ENCODE data around the gene DOCK2.
"Not testable (repeated sequence)": the region's sequence is repeated elsewhere in the genome, so short reads cannot be mapped to it uniquely, and the experiment has no call there.

The DOCK2 gene

GRCh38 chr5:169953196-169953595 lies 316.1 kb downstream of the DOCK2 start:
- H3K27me3 Mint-ChIP-seq, DNase-seq, H3K4me3 Mint-ChIP-seq, ATAC-seq, H3K27ac Mint-ChIP-seq, H3K9me3 Mint-ChIP-seq, H3K4me1 Mint-ChIP-seq: not testable (repeated sequence)
- H3K36me3 Mint-ChIP-seq (ENCODE audit: low read depth), result peaks cover 20% of the 10 kb centered on the region

GRCh38 chr5:169954786-169955185 lies 317.7 kb downstream of the DOCK2 start:
- Mint-ChIP-seq H3K27me3 (no peaks in the 10 kb centered on the region), H3K36me3 (ENCODE audit: low read depth) (peaks cover 11% of the 10 kb centered on the region), H3K4me3 (no peak overlapping the region), H3K4me1 (no peaks in the 10 kb centered on the region), H3K27ac (no peak overlapping the region), H3K9me3 (no peaks in the 10 kb centered on the region)
- ATAC-seq (no peak), DNase-seq (no peak)

- no peak for ATAC-seq
- no peaks in the 10 kb centered on the region for H3K27me3 Mint-ChIP-seq
- no peak overlapping the region for H3K4me3 Mint-ChIP-seq
- H3K9me3 Mint-ChIP-seq, result no peaks in the 10 kb centered on the region
- no peak overlapping the region for H3K27ac Mint-ChIP-seq
- DNase-seq, result no peak
- peaks cover 11% of the 10 kb centered on the region for H3K36me3 Mint-ChIP-seq (ENCODE audit: low read depth)
- no peaks in the 10 kb centered on the region for H3K4me1 Mint-ChIP-seq
These were observed 319.1 kb downstream of the DOCK2 start for GRCh38 chr5:169956126-169956525.

- no peak overlapping the region for H3K27ac Mint-ChIP-seq
- H3K4me3 Mint-ChIP-seq, result no peak overlapping the region
- DNase-seq (no peak), ATAC-seq (no peak)
- H3K36me3 Mint-ChIP-seq (ENCODE audit: low read depth), result peaks cover 9% of the 10 kb centered on the region
- no peaks in the 10 kb centered on the region for H3K4me1 Mint-ChIP-seq
- no peaks in the 10 kb centered on the region for H3K27me3 Mint-ChIP-seq
- H3K9me3 Mint-ChIP-seq, result no peaks in the 10 kb centered on the region
These were observed 319.7 kb downstream of the DOCK2 start for GRCh38 chr5:169956756-169957155.

DNA sequence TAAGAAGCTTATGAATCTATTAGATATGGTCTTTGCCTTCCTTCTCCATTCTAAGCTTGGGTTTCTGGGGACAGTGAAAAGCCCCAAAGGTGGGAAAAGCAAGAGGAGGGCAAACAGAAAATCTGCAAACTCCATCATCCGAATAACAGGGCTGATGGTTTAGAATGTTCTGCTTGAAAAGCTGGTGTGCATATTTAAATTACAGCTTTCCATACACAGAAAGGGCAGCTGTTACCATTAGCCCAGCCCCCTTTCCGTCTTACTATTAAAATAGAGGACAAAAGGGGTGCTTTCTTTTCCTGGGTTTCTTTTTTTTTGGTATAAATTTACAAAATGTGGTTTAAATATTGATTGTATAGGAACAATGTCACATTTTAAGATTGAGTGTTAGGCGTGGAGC lies 321.2 kb downstream of the DOCK2 start:
- Mint-ChIP-seq H3K4me1 (no peaks in the 10 kb centered on the region), H3K27me3 (no peaks in the 10 kb centered on the region), H3K4me3 (no peak overlapping the region), H3K27ac (no peak overlapping the region), H3K9me3 (no peaks in the 10 kb centered on the region), H3K36me3 (ENCODE audit: low read depth) (peaks cover 13% of the 10 kb centered on the region)
- ATAC-seq (no peak), DNase-seq (no peak)

DNA sequence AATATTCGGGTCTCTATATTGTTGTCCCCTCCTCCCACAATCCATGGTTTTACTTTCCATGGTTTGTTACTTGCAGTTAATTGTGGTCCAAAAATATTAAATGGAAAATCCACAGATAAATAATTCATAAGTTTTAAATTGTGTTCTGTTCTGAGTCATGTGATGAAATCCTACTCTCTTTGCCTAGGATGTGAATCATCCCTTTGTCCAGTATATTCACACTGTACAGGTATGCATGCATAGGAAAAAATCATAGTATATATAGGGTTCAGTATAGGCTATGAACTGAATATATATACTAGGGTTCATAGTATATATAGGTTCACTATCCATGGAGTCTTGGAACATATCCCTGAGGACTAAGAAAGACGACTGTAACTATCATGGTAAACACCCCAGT lies 323.6 kb downstream of the DOCK2 start:
- peaks cover 16% of the 10 kb centered on the region for H3K36me3 Mint-ChIP-seq (ENCODE audit: low read depth)
- DNase-seq (no peak), ATAC-seq (no peak)
- no peak overlapping the region for H3K4me3 Mint-ChIP-seq
- no peak overlapping the region for H3K27ac Mint-ChIP-seq
- H3K9me3 Mint-ChIP-seq, result no peaks in the 10 kb centered on the region
- H3K27me3 Mint-ChIP-seq, result no peaks in the 10 kb centered on the region
- H3K4me1 Mint-ChIP-seq, result no peaks in the 10 kb centered on the region

- Mint-ChIP-seq H3K27ac (no peak overlapping the region), H3K27me3 (no peaks in the 10 kb centered on the region), H3K4me1 (no peaks in the 10 kb centered on the region), H3K36me3 (ENCODE audit: low read depth) (peaks cover 21% of the 10 kb centered on the region), H3K9me3 (no peaks in the 10 kb centered on the region), H3K4me3 (no peak overlapping the region)
- DNase-seq (no peak), ATAC-seq (no peak)
These were observed 327.2 kb downstream of the DOCK2 start for GRCh38 chr5:169964246-169964645.

DNA sequence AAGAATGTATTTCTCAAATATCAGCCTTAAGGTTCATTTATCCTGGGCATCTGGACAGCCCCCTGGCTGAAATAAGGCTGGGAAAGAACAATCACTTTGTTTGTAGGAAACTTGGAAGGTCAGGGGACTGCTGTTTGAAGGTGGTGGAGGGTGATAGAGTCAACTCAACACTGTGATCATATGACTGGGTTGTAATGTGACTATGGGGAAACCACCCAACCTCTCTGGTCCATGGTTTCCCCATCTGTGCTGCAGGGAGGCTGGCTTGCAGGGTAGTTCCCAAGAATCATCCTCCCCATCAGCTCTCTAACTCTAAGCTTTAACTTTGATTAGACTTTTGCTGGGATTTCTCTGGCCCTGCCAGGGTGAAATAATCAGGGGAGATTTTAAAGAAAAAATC lies 333.3 kb downstream of the DOCK2 start:
- Mint-ChIP-seq H3K9me3 (no peaks in the 10 kb centered on the region), H3K4me1 (no peaks in the 10 kb centered on the region), H3K36me3 (ENCODE audit: low read depth) (peaks cover 11% of the 10 kb centered on the region), H3K27me3 (no peaks in the 10 kb centered on the region), H3K4me3 (no peak overlapping the region), H3K27ac (peak overlapping the region; percentile 17)
- DNase-seq (no peak), ATAC-seq (no peak)

DNA sequence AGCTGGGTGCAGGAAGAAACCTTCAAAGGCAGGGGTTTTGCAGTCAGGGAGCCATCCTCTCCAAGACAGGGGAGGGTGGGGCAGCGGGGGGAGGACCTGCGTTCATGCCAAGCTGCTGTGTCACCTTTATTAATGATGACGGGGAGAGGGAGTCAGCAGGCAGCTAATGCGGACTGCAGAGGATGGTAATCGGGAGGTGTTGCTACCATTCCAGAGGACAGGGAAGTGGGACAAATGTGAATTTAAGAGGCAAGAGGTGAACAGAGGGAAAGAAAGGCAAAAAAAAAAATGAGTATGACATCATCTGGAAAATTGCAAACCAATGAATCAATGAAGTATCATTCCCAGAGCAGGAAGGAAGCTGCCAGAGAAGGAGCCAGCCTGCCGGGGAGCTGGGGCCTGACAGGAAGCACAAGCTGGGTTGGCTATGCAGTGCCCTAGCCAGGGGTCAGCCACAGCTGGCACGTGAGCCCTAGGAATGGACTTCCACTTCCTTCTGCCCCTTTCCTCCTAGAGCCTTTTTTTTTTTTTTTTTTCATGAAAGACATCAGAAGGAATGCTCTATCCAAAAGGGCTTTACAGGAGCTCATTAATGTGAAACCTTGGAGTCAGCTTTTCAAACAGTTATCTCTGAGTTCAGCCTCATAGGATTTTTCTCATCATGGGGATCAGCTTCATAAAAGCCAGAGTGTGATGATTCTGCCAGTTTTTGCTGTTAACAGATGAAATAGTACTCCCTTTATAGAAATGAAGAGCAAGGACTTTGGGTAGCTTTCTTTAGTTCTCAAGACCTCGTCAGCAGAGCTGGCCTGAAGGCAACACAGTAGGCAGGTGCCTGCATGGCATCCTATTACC lies 334.1 kb downstream of the DOCK2 start:
- H3K4me3 Mint-ChIP-seq, result no peak overlapping the region
- H3K9me3 Mint-ChIP-seq, result no peaks in the 10 kb centered on the region
- ATAC-seq, result no peak
- no peaks in the 10 kb centered on the region for H3K4me1 Mint-ChIP-seq
- H3K27ac Mint-ChIP-seq, result no peak overlapping the region
- H3K36me3 Mint-ChIP-seq (ENCODE audit: low read depth), result peaks cover 12% of the 10 kb centered on the region
- no peak for DNase-seq
- H3K27me3 Mint-ChIP-seq, result no peaks in the 10 kb centered on the region

GRCh38 chr5:169971780-169972179 lies 334.7 kb downstream of the DOCK2 start:
- Mint-ChIP-seq H3K4me3 (no peak overlapping the region), H3K27me3 (no peaks in the 10 kb centered on the region), H3K36me3 (ENCODE audit: low read depth) (peaks cover 12% of the 10 kb centered on the region), H3K4me1 (no peaks in the 10 kb centered on the region), H3K27ac (no peak overlapping the region), H3K9me3 (no peaks in the 10 kb centered on the region)
- no peak for DNase-seq
- ATAC-seq, result no peak

- Mint-ChIP-seq H3K27me3 (no peaks in the 10 kb centered on the region), H3K4me1 (no peaks in the 10 kb centered on the region), H3K4me3 (no peak overlapping the region), H3K9me3 (no peaks in the 10 kb centered on the region), H3K36me3 (ENCODE audit: low read depth) (peaks cover 4% of the 10 kb centered on the region), H3K27ac (no peak overlapping the region)
- no peak for DNase-seq
- no peak for ATAC-seq
These were observed 336.0 kb downstream of the DOCK2 start for GRCh38 chr5:169973056-169973455.

GRCh38 chr5:169974121-169974770 lies 337.2 kb downstream of the DOCK2 start:
- Mint-ChIP-seq H3K36me3 (ENCODE audit: low read depth) (peaks cover 3% of the 10 kb centered on the region), H3K9me3 (no peaks in the 10 kb centered on the region), H3K27ac (no peak overlapping the region), H3K4me1 (no peaks in the 10 kb centered on the region), H3K4me3 (no peak overlapping the region), H3K27me3 (no peaks in the 10 kb centered on the region)
- DNase-seq (no peak), ATAC-seq (no peak)

GRCh38 chr5:169978714-169979113 lies 341.6 kb downstream of the DOCK2 start:
- H3K4me1 Mint-ChIP-seq, result no peaks in the 10 kb centered on the region
- no peaks in the 10 kb centered on the region for H3K9me3 Mint-ChIP-seq
- ATAC-seq (no peak), DNase-seq (no peak)
- peaks cover 20% of the 10 kb centered on the region for H3K36me3 Mint-ChIP-seq (ENCODE audit: low read depth)
- no peak overlapping the region for H3K4me3 Mint-ChIP-seq
- H3K27ac Mint-ChIP-seq, result no peak overlapping the region
- no peaks in the 10 kb centered on the region for H3K27me3 Mint-ChIP-seq

- Mint-ChIP-seq H3K27me3 (no peaks in the 10 kb centered on the region), H3K4me1 (no peaks in the 10 kb centered on the region), H3K36me3 (ENCODE audit: low read depth) (peaks cover 24% of the 10 kb centered on the region), H3K9me3 (no peaks in the 10 kb centered on the region), H3K27ac (no peak overlapping the region), H3K4me3 (no peak overlapping the region)
- no peak for DNase-seq
- ATAC-seq, result no peak
These were observed 342.8 kb downstream of the DOCK2 start for GRCh38 chr5:169979871-169980270.

GRCh38 chr5:169980418-169981053 lies 343.5 kb downstream of the DOCK2 start, which contains the start of gene INSYN2B:
Gene INSYN2B, minus strand, starts transcription at chr5:169980495. Its CDS starts 96,597 bp downstream, at chr5:169883898.
- Mint-ChIP-seq H3K27me3 (no peaks in the 10 kb centered on the region), H3K36me3 (ENCODE audit: low read depth) (peaks cover 24% of the 10 kb centered on the region), H3K27ac (no peak within 1 kb of the TSS), H3K4me3 (no peak within 1 kb of the TSS), H3K9me3 (no peaks in the 10 kb centered on the region), H3K4me1 (no peaks in the 10 kb centered on the region)
- ATAC-seq (peak; percentile 20), DNase-seq (peak; percentile 31)

All from activated naive CD8-positive, alpha-beta T cell treated with anti-CD3 and anti-CD28 coated beads, Interleukin-2, amount 50 U/mL, for 24 hours (primary cell).